Hepatocyte (in vitro differentiated cells): ENCODE measurements around the gene SCN9A. TPM values are rescaled to one million over a fixed set of nuclear protein-coding genes. Genes with fewer than 3 reads are reported as not detected.

Experiments used
- DNase-seq: peaks from one replicate; pipeline ENCODE4 v3.0.0-alpha.2; 2016; ENCODE audit warnings: low spot score
- H2AFZ ChIP-seq: fragments of 200-600 bp; sonication (generic); 2 replicates; pipeline ENCODE4 v1.6.0; 2016; ENCODE audit warnings: antibody characterized with exemption, mild to moderate bottlenecking
- H3K27ac ChIP-seq: fragments of 200-600 bp; sonication (generic); 2 replicates; pipeline ENCODE4 v1.5.1; 2016; ENCODE audit warnings: mild to moderate bottlenecking
- H3K27me3 ChIP-seq: fragments of 200-600 bp; sonication (generic); 2 replicates; pipeline ENCODE4 v1.6.1; 2016
- H3K36me3 ChIP-seq: fragments of 200-600 bp; sonication (generic); replicated peaks from 2 replicates; pipeline ENCODE4 v1.5.1; 2016; ENCODE audit warnings: low read depth; ENCODE audit not compliant: insufficient read depth
- H3K4me1 ChIP-seq: fragments of 200-600 bp; sonication (generic); 2 replicates; pipeline ENCODE4 v1.5.1; 2016; ENCODE audit warnings: mild to moderate bottlenecking, moderate library complexity; ENCODE audit not compliant: insufficient read depth
- H3K4me2 ChIP-seq: fragments of 200-600 bp; sonication (generic); 2 replicates; pipeline ENCODE4 v1.6.0; 2016
- H3K4me3 ChIP-seq: fragments of 200-600 bp; sonication (generic); 2 replicates; pipeline ENCODE4 v1.5.1; 2016; ENCODE audit warnings: mild to moderate bottlenecking
- H3K79me2 ChIP-seq: fragments of 200-600 bp; sonication (generic); 2 replicates; pipeline ENCODE4 v1.6.0; 2017; ENCODE audit warnings: mild to moderate bottlenecking
- H3K9me2 ChIP-seq: fragments of 200-600 bp; sonication (generic); replicated peaks from 2 replicates; pipeline ENCODE4 v1.6.0; 2017; ENCODE audit warnings: mild to moderate bottlenecking; ENCODE audit not compliant: insufficient read depth
- H3K9me3 ChIP-seq: fragments of 200-600 bp; sonication (generic); 2 replicates; pipeline ENCODE4 v1.5.1; 2016; ENCODE audit warnings: low read depth, mild to moderate bottlenecking
- H4K20me1 ChIP-seq: fragments of 200-600 bp; sonication (generic); 2 replicates; pipeline ENCODE4 v1.6.0; 2016; ENCODE audit warnings: mild to moderate bottlenecking; ENCODE audit not compliant: insufficient read depth, poor library complexity, severe bottlenecking
- EZH2 ChIP-seq: fragments of 200-600 bp; sonication (generic); IDR thresholded peaks from 2 replicates; pipeline ENCODE4 v1.6.1; 2016; ENCODE audit warnings: antibody characterized with exemption, mild to moderate bottlenecking, borderline replicate concordance
- EZH2phosphoT487 ChIP-seq: fragments of 200-600 bp; sonication (generic); IDR thresholded peaks from one replicate; pipeline ENCODE4 v1.6.1; 2018; ENCODE audit warnings: antibody characterized with exemption, mild to moderate bottlenecking, low read depth, moderate library complexity; ENCODE audit not compliant: unreplicated experiment, severe bottlenecking
- WGBS: methylation state at CpG from one replicate; pipeline ENCODE4 v1.1.6; 2016; ENCODE audit warnings: low lambda C conversion rate; ENCODE audit errors: missing lambda C conversion rate; 5-methylcytosine and 5-hydroxymethylcytosine counted together
- polyA plus RNA-seq: library from polyadenylated mRNA; unstranded; fragments of >200 nt; fragmentation: Nextera tagmentation; extraction: Ambion mirVana; gene quantifications from 2 replicates; pipeline ENCODE4 v1.2.1, GENCODE V29; 2016
- total RNA-seq: library from RNA; depleted of rRNA; stranded (reverse); fragments of >200 nt; gene quantifications from 2 replicates; pipeline ENCODE4 v1.2.3, GENCODE V29; 2014
- TF ChIP-seq, protein P1 (sequence below): fragments of 200-600 bp; sonication (generic); IDR thresholded peaks from 2 replicates; pipeline ENCODE4 v1.5.1; 2016; ENCODE audit warnings: antibody characterized with exemption, mild to moderate bottlenecking; ENCODE audit not compliant: poor library complexity

The SCN9A gene
- total and polyA plus RNA-seq, 2 experiments from 2014 or later, result 5.1 to 11.7 TPM

DNA sequence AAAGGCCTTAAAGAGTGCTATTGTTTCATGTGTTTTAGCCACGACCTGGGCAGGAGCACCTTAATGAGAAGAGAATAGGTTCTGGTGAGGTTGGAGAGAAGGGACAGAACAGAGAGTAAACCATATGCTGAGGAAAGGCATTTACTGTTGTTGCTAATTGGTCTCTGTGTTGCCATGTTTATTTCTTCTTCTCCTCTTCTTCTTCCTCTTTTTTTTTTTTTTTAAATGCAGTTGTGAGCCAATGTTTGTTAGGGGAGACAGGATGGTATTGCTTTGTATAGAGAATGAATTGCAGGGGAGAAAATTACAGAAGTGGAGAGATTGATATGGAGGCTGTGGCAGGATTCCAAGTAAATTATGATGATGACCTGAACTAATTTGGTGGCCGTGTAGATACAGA, 2.6 kb downstream of the SCN9A start:
- H3K9me2 ChIP-seq, result no peaks in the 10 kb centered on the region
- H3K4me2 ChIP-seq, result no peak overlapping the region
- H3K4me3 ChIP-seq, result no peak overlapping the region
- no peaks in the 10 kb centered on the region for H3K27me3 ChIP-seq
- TF ChIP-seq EZH2phosphoT487, result no peak
- TF ChIP-seq, protein P1, sequence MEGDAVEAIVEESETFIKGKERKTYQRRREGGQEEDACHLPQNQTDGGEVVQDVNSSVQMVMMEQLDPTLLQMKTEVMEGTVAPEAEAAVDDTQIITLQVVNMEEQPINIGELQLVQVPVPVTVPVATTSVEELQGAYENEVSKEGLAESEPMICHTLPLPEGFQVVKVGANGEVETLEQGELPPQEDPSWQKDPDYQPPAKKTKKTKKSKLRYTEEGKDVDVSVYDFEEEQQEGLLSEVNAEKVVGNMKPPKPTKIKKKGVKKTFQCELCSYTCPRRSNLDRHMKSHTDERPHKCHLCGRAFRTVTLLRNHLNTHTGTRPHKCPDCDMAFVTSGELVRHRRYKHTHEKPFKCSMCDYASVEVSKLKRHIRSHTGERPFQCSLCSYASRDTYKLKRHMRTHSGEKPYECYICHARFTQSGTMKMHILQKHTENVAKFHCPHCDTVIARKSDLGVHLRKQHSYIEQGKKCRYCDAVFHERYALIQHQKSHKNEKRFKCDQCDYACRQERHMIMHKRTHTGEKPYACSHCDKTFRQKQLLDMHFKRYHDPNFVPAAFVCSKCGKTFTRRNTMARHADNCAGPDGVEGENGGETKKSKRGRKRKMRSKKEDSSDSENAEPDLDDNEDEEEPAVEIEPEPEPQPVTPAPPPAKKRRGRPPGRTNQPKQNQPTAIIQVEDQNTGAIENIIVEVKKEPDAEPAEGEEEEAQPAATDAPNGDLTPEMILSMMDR, result no peak
- TF ChIP-seq EZH2, result no peak
- H3K27ac ChIP-seq, result no peak overlapping the region
- no peaks in the 10 kb centered on the region for H4K20me1 ChIP-seq
- H3K36me3 ChIP-seq, result no peaks in the 10 kb centered on the region
- no peak overlapping the region for H2AFZ ChIP-seq
- whole genome bisulfite sequencing, result 42% methylated on average over 2 of the region's 2 CpGs
- DNase-seq, result no peak
- H3K9me3 ChIP-seq, result no peaks in the 10 kb centered on the region
- H3K4me1 ChIP-seq, result no peaks in the 10 kb centered on the region
- H3K79me2 ChIP-seq, result no peaks in the 10 kb centered on the region

DNA sequence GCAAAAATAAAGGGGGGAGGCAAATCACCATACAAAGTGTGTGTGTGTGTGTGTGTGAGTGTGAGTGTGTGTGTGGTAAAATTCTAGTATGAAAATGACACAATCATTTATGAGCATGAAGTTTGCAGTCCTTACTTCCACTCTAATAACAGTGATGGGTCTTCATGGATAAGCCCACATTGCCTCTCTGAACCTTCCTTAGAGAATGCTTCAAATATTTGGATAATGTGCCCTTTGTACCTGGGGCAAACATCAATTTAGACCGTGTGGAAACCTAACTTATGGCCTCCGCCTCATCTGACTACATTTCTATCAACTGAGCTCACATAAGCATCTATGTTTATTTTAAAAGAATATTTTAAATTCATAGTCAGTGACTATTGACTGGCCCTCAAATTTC, 3.7 kb downstream of the SCN9A start:
- no peaks in the 10 kb centered on the region for H3K4me1 ChIP-seq
- no peaks in the 10 kb centered on the region for H3K9me3 ChIP-seq
- H3K27ac ChIP-seq, result no peak overlapping the region
- H3K4me3 ChIP-seq, result no peak overlapping the region
- H3K79me2 ChIP-seq, result no peaks in the 10 kb centered on the region
- TF ChIP-seq, protein P1, result no peak
- no peak for TF ChIP-seq EZH2phosphoT487
- no peak for TF ChIP-seq EZH2
- no peaks in the 10 kb centered on the region for H3K9me2 ChIP-seq
- no peaks in the 10 kb centered on the region for H3K36me3 ChIP-seq
- no peaks in the 10 kb centered on the region for H4K20me1 ChIP-seq
- H2AFZ ChIP-seq, result no peak overlapping the region
- H3K27me3 ChIP-seq, result no peaks in the 10 kb centered on the region
- WGBS, result 47% methylated on average over 2 of the region's 2 CpGs
- H3K4me2 ChIP-seq, result no peak overlapping the region
- DNase-seq, result peak; percentile 5

DNA sequence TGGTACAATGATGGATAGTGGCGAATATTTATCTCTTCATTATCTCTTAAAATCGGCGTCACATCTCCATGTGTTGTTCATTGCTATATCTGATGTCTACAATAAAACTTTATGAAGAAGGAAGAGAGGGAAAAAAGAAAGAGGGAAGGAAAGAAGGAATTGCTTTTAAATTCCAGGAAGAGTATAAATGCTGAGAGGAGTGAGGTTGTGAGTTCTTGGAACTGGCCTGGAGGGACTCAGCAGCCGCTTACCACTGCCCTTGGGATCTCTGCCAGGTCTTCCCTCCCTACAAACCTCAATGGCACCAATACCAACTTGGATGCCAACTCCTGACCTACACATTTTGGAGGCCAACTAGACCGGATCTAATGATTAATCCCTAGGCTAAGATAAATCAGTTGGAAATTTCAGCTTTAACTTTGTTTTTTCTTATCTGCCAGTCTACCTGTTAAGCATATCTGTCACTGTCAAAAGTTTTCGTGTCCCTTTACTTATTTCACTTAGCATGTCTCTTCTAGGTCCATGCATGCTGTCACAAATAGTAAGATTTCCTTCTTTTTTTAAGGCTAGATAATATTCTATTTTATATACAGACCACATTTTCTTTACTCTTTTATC, 9.8 kb downstream of the SCN9A start:
- H3K4me1 ChIP-seq, result no peaks in the 10 kb centered on the region
- H3K27me3 ChIP-seq, result no peaks in the 10 kb centered on the region
- no peaks in the 10 kb centered on the region for H4K20me1 ChIP-seq
- peaks cover 3% of the 10 kb centered on the region for H3K79me2 ChIP-seq
- no peaks in the 10 kb centered on the region for H3K9me3 ChIP-seq
- H3K4me3 ChIP-seq, result no peak overlapping the region
- no peak overlapping the region for H3K27ac ChIP-seq
- no peaks in the 10 kb centered on the region for H3K9me2 ChIP-seq
- 83% methylated on average over 6 of the region's 6 CpGs for WGBS
- TF ChIP-seq EZH2phosphoT487 (no peak), EZH2 (no peak)
- TF ChIP-seq, protein P1, result no peak
- no peaks in the 10 kb centered on the region for H3K36me3 ChIP-seq
- H2AFZ ChIP-seq, result no peak overlapping the region
- DNase-seq, result no peak
- no peak overlapping the region for H3K4me2 ChIP-seq

DNA sequence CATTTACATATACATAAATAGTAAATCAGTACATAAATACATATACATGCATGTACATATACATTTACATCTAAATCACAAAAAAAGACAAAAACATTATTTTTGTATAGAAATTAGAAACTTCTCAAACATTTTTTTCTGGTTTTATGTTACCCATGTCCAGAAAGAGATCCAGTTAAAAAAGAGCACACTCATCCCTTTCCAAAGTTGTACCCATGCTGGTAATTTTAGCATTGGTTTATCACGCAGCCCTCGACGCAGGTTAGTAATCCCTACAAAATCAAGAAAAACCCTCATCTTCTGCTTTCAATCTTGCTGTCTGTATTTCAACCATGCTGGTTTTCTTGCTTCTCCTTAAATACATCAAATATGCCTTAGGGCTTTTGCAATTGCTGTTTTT, 10.5 kb downstream of the SCN9A start:
- no peaks in the 10 kb centered on the region for H3K4me1 ChIP-seq
- TF ChIP-seq, protein P1, result no peak
- TF ChIP-seq EZH2, result no peak
- no peaks in the 10 kb centered on the region for H3K9me2 ChIP-seq
- no peak overlapping the region for H3K27ac ChIP-seq
- H3K4me2 ChIP-seq, result no peak overlapping the region
- no peaks in the 10 kb centered on the region for H4K20me1 ChIP-seq
- no peak for DNase-seq
- H3K27me3 ChIP-seq, result no peaks in the 10 kb centered on the region
- no peaks in the 10 kb centered on the region for H3K36me3 ChIP-seq
- H3K9me3 ChIP-seq, result no peaks in the 10 kb centered on the region
- WGBS, result 87% methylated on average over 3 of the region's 3 CpGs
- no peak overlapping the region for H2AFZ ChIP-seq
- no peak overlapping the region for H3K4me3 ChIP-seq
- H3K79me2 ChIP-seq, result peaks cover 3% of the 10 kb centered on the region
